ENCODE results near the gene KIN.
"Not testable (repeated sequence)": the region's sequence is repeated elsewhere in the genome, so short reads cannot be mapped to it uniquely, and the experiment has no call there.

Gene KIN

GRCh38 chr10:7826971-7827370 is 39.2 kb upstream of the KIN start:
- DNase-seq (ENCODE audit: low read depth): no peak
- no peak overlapping the region for H3K4me3 ChIP-seq (ENCODE audit: low read depth, low read length)
- no peak for TF ChIP-seq CTCF (IDR thresholded peaks at IDR 0.05; ENCODE audit: low read depth, low read length, missing control alignments)

GRCh38 chr10:7824251-7824650 is 36.5 kb upstream of the KIN start:
- no peak overlapping the region for H3K4me3 ChIP-seq (ENCODE audit: low read depth, low read length)
- no peak for TF ChIP-seq CTCF (IDR thresholded peaks at IDR 0.05; ENCODE audit: low read depth, low read length, missing control alignments)
- no peak for DNase-seq (ENCODE audit: low read depth)

GRCh38 chr10:7819121-7819460 is 31.3 kb upstream of the KIN start:
- H3K4me3 ChIP-seq (ENCODE audit: low read depth, low read length): peak overlapping the region; percentile 82
- TF ChIP-seq CTCF (IDR thresholded peaks at IDR 0.05; ENCODE audit: low read depth, low read length, missing control alignments): peak; percentile 21
- DNase-seq (ENCODE audit: low read depth): no peak

GRCh38 chr10:7818295-7819120 is 30.7 kb upstream of the KIN start, which contains the start of gene TAF3:
TSS of gene TAF3 (plus strand) at chr10:7818505. CDS start at chr10:7818710, 205 bp downstream.
- peak within 1 kb of the TSS; percentile 82 for H3K4me3 ChIP-seq (ENCODE audit: low read depth, low read length)
- DNase-seq (ENCODE audit: low read depth): peak; percentile 60
- no peak for TF ChIP-seq CTCF (IDR thresholded peaks at IDR 0.05; ENCODE audit: low read depth, low read length, missing control alignments)

GRCh38 chr10:7817984-7818294 is 30.1 kb upstream of the KIN start:
- no peak for TF ChIP-seq CTCF (IDR thresholded peaks at IDR 0.05; ENCODE audit: low read depth, low read length, missing control alignments)
- no peak for DNase-seq (ENCODE audit: low read depth)
- H3K4me3 ChIP-seq (ENCODE audit: low read depth, low read length): peak overlapping the region; percentile 82

- no peak for DNase-seq (ENCODE audit: low read depth)
- TF ChIP-seq CTCF (IDR thresholded peaks at IDR 0.05; ENCODE audit: low read depth, low read length, missing control alignments): no peak
- H3K4me3 ChIP-seq (ENCODE audit: low read depth, low read length): peak overlapping the region; percentile 82
These were observed 29.8 kb upstream of the KIN start for GRCh38 chr10:7817576-7817975.

- no peak overlapping the region for H3K4me3 ChIP-seq (ENCODE audit: low read depth, low read length)
- TF ChIP-seq CTCF (IDR thresholded peaks at IDR 0.05; ENCODE audit: low read depth, low read length, missing control alignments): peak; percentile 21
- no peak for DNase-seq (ENCODE audit: low read depth)
These were observed 25.7 kb upstream of the KIN start for GRCh38 chr10:7813481-7813880.

GRCh38 chr10:7811743-7812142 is 23.9 kb upstream of the KIN start:
- H3K4me3 ChIP-seq (ENCODE audit: low read depth, low read length); DNase-seq (ENCODE audit: low read depth): not testable (repeated sequence)

Data from GM12864 (cell line).